T-cell (primary cell): ENCODE data around the gene UBR3. TPM values are rescaled to one million over a fixed set of nuclear protein-coding genes. Genes with fewer than 3 reads are reported as not detected.
"Not testable (repeated sequence)": the region's sequence is repeated elsewhere in the genome, so short reads cannot be mapped to it uniquely, and the experiment has no call there.

Source experiments
- ATAC-seq, 4 experiments: fragments of 200-7000 bp in 3 of 4; fragments of 150-1000 bp in 1 of 4; cut with Tn5 transposase; replicated peaks in 1 of 4; 1 replicate in 3 of 4; 2 replicates in 1 of 4; pipeline ENCODE4 v1.10.0; 2021; ENCODE audit warnings: moderate library complexity in 3 of 4, mild to moderate bottlenecking in 2 of 4, moderate number of reproducible peaks in 1 of 4
- CTCF ChIA-PET, 2 donors: fragments of 300-600 bp; sonication (Branson Sonifier 250); formaldehyde crosslinking; loops; one replicate each; lab custom pipeline; 2022; ENCODE audit warnings: antibody characterized with exemption in 2 of 2; lab: Charles Lee
- POLR2A ChIA-PET, 2 donors: fragments of 300-600 bp; sonication (Branson Sonifier 250); formaldehyde crosslinking; loops; one replicate each; lab custom pipeline; 2022; ENCODE audit warnings: antibody characterized with exemption in 2 of 2; lab: Charles Lee
- DNase-seq, 35 experiments: peaks; one replicate each; pipeline versions ENCODE4 v3.0.0 to v3.0.0-alpha.2; 2013 to 2023
- H3K27ac ChIP-seq: one replicate; pipeline ENCODE4 v1.5.1; 2013; ENCODE audit warnings: low read length
- H3K27me3 ChIP-seq, 2 experiments: replicated peaks in 1 of 2; 1 replicate in 1 of 2; 2 replicates in 1 of 2; pipeline versions ENCODE4 v1.6.1 to v1.7.0; 2013; ENCODE audit warnings: low read length in 1 of 2, mixed read lengths in 1 of 2; ENCODE audit not compliant: control insufficient read depth in 2 of 2, insufficient read depth in 2 of 2; ENCODE audit errors: extremely low read depth in 1 of 2
- H3K36me3 ChIP-seq, 2 donors: 1 replicate in 1 of 2; 2 replicates in 1 of 2; pipeline versions ENCODE4 v1.6.1 to v1.7.0; 2013; ENCODE audit warnings: low read length in 1 of 2; ENCODE audit not compliant: control insufficient read depth in 2 of 2, insufficient read depth in 1 of 2; ENCODE audit errors: extremely low read depth in 1 of 2
- H3K4me1 ChIP-seq, 2 experiments: 1 replicate in 1 of 2; 2 replicates in 1 of 2; pipeline versions ENCODE4 v1.6.1 to v1.7.0; 2013; ENCODE audit warnings: low read length in 2 of 2, mixed read lengths in 1 of 2; ENCODE audit not compliant: insufficient read depth in 2 of 2, control insufficient read depth in 1 of 2; ENCODE audit errors: extremely low read depth in 1 of 2
- H3K4me3 ChIP-seq, 2 donors: 1 replicate in 1 of 2; 2 replicates in 1 of 2; pipeline versions ENCODE4 v1.5.1 to v1.7.0; 2013; ENCODE audit warnings: mild to moderate bottlenecking in 2 of 2, low read length in 1 of 2, moderate library complexity in 1 of 2; ENCODE audit not compliant: control insufficient read depth in 1 of 2; ENCODE audit errors: extremely low read depth in 1 of 2
- H3K9me3 ChIP-seq: 2 replicates; pipeline ENCODE4 v1.7.0; 2013
- H3K27ac Mint-ChIP-seq, 2 donors: one replicate each; pipeline ENCODE4 v1.8.0; 2020 to 2021; ENCODE audit warnings: mild to moderate bottlenecking in 2 of 2, mixed read lengths in 2 of 2
- H3K27me3 Mint-ChIP-seq, 2 donors: one replicate each; pipeline ENCODE4 v1.8.0; 2021 to 2022; ENCODE audit warnings: mixed read lengths in 2 of 2
- H3K36me3 Mint-ChIP-seq: one replicate; pipeline ENCODE4 v1.8.0; 2021; ENCODE audit warnings: mixed read lengths
- H3K4me1 Mint-ChIP-seq, 3 donors: one replicate each; pipeline ENCODE4 v1.8.0; 2020 to 2022; ENCODE audit warnings: mixed read lengths in 3 of 3, mild to moderate bottlenecking in 1 of 3
- H3K4me3 Mint-ChIP-seq, 3 donors: one replicate each; pipeline ENCODE4 v1.8.0; 2020 to 2022; ENCODE audit warnings: mild to moderate bottlenecking in 3 of 3, mixed read lengths in 3 of 3, moderate library complexity in 3 of 3
- H3K9me3 Mint-ChIP-seq, 3 donors: one replicate each; pipeline ENCODE4 v1.8.0; 2020 to 2022; ENCODE audit warnings: mixed read lengths in 3 of 3
- WGBS: methylation state at CpG from one replicate; pipeline ENCODE4 v1.1.5; 2013; ENCODE audit warnings: missing lambda C conversion rate; ENCODE audit not compliant: insufficient coverage; 5-methylcytosine and 5-hydroxymethylcytosine counted together
- total RNA-seq, 35 experiments: library from RNA in 6 of 35; stranded (reverse) in 6 of 35; fragments of 120-200 nt in 1 of 35; gene quantifications; one replicate each; pipeline versions ENCODE4 v1.2.1 to v1.2.4 and lab custom pipeline; 2013 to 2026

Gene UBR3
- total RNA-seq, 5 donors from 2014 or later (not counting 1 experiment from before 2014, with no cell fraction given): 28.6 to 49.9 (median 31.3) TPM

DNA sequence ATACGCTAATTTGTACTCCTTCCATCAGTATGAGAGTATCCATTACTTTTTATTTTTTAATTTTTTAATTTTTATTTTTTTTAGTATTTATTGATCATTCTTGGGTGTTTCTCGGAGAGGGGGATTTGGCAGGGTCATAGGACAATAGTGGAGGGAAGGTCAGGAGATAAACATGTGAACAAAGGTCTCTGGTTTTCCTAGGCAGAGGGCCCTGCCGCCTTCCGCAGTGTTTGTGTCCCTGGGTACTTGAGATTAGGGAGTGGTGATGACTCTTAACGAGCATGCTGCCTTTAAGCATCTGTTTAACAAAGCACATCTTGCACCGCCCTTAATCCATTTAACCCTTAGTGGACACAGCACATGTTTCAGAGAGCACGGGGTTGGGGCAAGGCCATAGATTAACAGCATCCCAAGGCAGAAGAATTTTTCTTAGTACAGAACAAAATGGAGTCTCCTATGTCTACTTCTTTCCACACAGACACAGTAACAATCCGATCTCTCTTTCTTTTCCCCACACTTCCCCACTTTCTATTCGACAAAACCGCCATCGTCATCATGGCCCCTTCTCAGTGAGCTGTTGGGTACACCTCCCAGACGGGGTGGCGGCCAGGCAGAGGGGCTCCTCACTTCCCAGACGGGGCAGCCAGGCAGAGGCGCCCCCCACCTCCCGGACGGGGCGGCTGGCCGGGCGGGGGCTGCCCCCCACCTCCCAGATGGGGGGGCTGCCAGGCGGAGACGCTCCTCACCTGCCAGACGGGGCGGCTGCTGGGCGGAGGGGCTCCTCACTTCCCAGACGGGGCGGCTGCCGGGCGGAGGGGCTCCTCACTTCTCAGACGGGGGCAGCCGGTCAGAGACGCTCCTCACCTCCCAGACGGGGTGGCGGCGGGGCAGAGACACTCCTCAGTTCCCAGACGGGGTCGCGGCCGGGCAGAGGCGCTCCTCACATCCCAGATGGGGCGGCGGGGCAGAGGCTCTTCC lies 28.3 kb downstream of the UBR3 start:
- H3K27me3 Mint-ChIP-seq, CTCF ChIA-PET, H3K27me3 ChIP-seq, POLR2A ChIA-PET, H3K4me1 ChIP-seq, H3K27ac Mint-ChIP-seq, H3K4me3 ChIP-seq, H3K9me3 Mint-ChIP-seq, H3K36me3 ChIP-seq, H3K9me3 ChIP-seq, H3K4me3 Mint-ChIP-seq, ATAC-seq, H3K27ac ChIP-seq, DNase-seq: not testable (repeated sequence)
- H3K4me1 Mint-ChIP-seq: peaks cover 26 to 34% (median 29%) of the 10 kb centered on the region in 3 donors
- peaks cover 28% of the 10 kb centered on the region for H3K36me3 Mint-ChIP-seq
- WGBS: over 99% methylated on average over 15 of the region's 42 CpGs

DNA sequence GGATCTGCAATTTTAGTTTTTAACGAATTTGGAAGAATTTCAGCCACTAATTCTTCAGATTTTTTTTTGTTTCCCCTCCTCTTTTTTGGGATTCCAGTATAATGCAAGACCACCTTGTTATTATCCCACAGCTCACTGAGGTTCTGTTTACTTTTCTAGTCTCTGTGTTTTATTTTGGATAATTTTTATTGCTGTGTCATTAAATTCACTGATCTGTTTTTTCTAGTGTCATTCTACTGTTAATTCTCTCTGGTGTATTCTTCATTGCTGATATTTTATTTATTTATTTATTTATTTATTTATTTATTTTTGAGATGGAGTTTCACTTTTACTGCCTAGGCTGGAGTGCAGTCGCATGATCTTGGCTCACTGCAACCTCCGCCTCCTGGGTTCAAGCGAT lies 32.2 kb downstream of the UBR3 start:
- Mint-ChIP-seq H3K4me1 (peaks cover 33 to 40% (median 38%) of the 10 kb centered on the region in 3 donors), H3K36me3 (peaks cover 16% of the 10 kb centered on the region), H3K27ac (no peak overlapping the region), H3K27me3 (no peaks in the 10 kb centered on the region), H3K9me3 (no peaks in the 10 kb centered on the region), H3K4me3 (no peak overlapping the region)
- Histone ChIP-seq H3K36me3 (no peaks in the 10 kb centered on the region), H3K4me3 (no peak overlapping the region), H3K4me1 (no peaks in the 10 kb centered on the region), H3K27me3 (no peaks in the 10 kb centered on the region), H3K27ac (no peak overlapping the region), H3K9me3 (no peaks in the 10 kb centered on the region)
- POLR2A ChIA-PET: interaction anchor here in 1 of 2 donors (0.6 kb wide), 1 partner anchor 284 kb away, joined by 9 read pairs; no protein-coding TSS in a partner anchor
- CTCF ChIA-PET: no interaction called here
- WGBS: 93% methylated on average over 2 of the region's 4 CpGs
- ATAC-seq: no peak
- no peak for DNase-seq

DNA sequence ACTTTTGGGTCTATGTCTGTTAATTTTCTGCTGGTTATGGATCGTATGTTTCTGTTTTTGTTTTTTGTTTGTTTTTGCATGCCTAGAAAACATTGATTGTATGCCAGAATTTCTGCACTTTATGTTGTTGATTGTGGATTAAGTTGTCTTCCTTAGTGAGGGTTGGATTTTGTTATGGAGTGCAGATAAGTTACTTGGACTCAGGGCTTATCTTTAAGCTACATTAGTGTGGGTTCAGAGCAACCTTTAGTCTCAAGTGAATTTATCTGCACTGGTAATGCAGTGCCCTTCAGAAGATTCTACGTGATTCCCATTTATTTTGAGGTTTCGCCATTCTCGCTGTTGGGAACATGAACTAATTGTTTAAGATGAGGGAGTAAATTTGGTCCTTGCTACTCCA lies 32.9 kb downstream of the UBR3 start:
- ChIA-PET POLR2A (interaction anchor here (0.6 to 0.7 kb wide), 2 partner anchors 190 to 259 kb away, joined by 3 to 5 read pairs; no protein-coding TSS in a partner anchor), CTCF (no interaction called here)
- Mint-ChIP-seq H3K4me1 (peaks cover 33 to 41% (median 39%) of the 10 kb centered on the region in 3 donors), H3K36me3 (peaks cover 16% of the 10 kb centered on the region), H3K27me3 (no peaks in the 10 kb centered on the region), H3K27ac (no peak overlapping the region), H3K4me3 (no peak overlapping the region), H3K9me3 (no peaks in the 10 kb centered on the region)
- no peaks in the 10 kb centered on the region for H3K36me3 ChIP-seq
- whole genome bisulfite sequencing: 100% methylated on average over 2 of the region's 4 CpGs
- no peak for DNase-seq
- no peaks in the 10 kb centered on the region for H3K4me1 ChIP-seq
- no peaks in the 10 kb centered on the region for H3K27me3 ChIP-seq
- no peak overlapping the region for H3K4me3 ChIP-seq
- no peak for ATAC-seq
- no peaks in the 10 kb centered on the region for H3K9me3 ChIP-seq
- no peak overlapping the region for H3K27ac ChIP-seq

DNA sequence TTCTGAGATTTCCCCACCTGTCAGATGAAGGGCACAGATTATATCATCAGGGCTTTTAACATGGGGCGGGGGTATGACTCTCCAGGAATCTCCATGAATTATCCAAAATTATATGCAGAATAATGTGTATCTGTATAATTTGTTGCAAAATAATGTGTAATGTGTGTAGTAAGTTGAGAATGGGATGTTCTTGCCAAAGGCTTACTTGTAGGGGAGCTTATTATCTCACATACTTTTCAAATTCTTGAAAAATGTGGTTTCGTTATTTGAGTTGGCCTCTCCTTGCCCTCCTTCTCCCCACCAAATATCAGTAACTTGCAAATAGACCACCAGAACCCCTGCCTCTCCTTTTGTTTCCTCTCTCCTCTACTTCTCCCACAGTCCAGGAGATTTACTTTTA lies 35.6 kb downstream of the UBR3 start:
- H3K36me3 ChIP-seq: no peaks in the 10 kb centered on the region
- Mint-ChIP-seq H3K4me3 (no peak overlapping the region), H3K9me3 (no peaks in the 10 kb centered on the region), H3K36me3 (peaks cover 18% of the 10 kb centered on the region), H3K4me1 (peaks cover 43 to 56% (median 48%) of the 10 kb centered on the region in 3 donors), H3K27ac (no peak overlapping the region), H3K27me3 (no peaks in the 10 kb centered on the region)
- WGBS: no CpG with 5 or more reads among the region's 2 CpGs
- H3K4me1 ChIP-seq: no peaks in the 10 kb centered on the region
- DNase-seq (no peak), ATAC-seq (no peak)
- POLR2A ChIA-PET: no interaction called here
- no peak overlapping the region for H3K4me3 ChIP-seq
- H3K27ac ChIP-seq: no peak overlapping the region
- H3K9me3 ChIP-seq: no peaks in the 10 kb centered on the region
- CTCF ChIA-PET: interaction anchor here (0.6 to 1.0 kb wide), 2 partner anchors 11 to 335 kb away, joined by 3 to 5 read pairs; no protein-coding TSS in a partner anchor
- no peaks in the 10 kb centered on the region for H3K27me3 ChIP-seq

DNA sequence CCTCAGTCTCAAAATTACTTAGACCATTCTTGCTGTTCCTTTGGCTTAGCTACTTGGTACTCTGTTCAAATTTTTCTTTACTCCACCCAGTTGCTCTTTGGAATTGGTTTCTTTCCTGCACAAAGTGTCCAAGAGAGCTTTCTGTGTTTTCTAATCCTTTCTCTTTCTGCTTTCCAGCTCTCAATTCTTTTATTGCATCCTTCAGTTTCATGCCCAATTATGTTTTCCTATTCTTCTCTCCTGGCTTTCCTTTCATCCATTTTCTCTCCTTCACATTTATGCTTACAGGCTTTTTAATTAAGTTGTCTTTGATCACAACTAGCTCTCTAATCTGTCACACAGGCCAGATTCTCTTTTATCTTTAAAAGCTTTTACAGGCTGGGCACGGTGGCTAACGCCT lies 38.2 kb downstream of the UBR3 start:
- H3K36me3 ChIP-seq: no peaks in the 10 kb centered on the region
- no peak overlapping the region for H3K4me3 ChIP-seq
- Mint-ChIP-seq H3K27me3 (no peaks in the 10 kb centered on the region), H3K4me3 (no peak overlapping the region), H3K9me3 (no peaks in the 10 kb centered on the region), H3K36me3 (peaks cover 11% of the 10 kb centered on the region), H3K4me1 (peaks cover 51 to 57% (median 56%) of the 10 kb centered on the region in 3 donors), H3K27ac (no peak overlapping the region)
- 94% methylated on average over 2 of the region's 2 CpGs for WGBS
- POLR2A ChIA-PET: interaction anchor here in 1 of 2 donors (0.6 to 0.7 kb wide), 2 partner anchors 47 to 1153 kb away, joined by 4 read pairs; no protein-coding TSS in a partner anchor
- no peaks in the 10 kb centered on the region for H3K4me1 ChIP-seq
- no peaks in the 10 kb centered on the region for H3K27me3 ChIP-seq
- DNase-seq (no peak), ATAC-seq (no peak)
- CTCF ChIA-PET: no interaction called here
- no peak overlapping the region for H3K27ac ChIP-seq
- no peaks in the 10 kb centered on the region for H3K9me3 ChIP-seq

DNA sequence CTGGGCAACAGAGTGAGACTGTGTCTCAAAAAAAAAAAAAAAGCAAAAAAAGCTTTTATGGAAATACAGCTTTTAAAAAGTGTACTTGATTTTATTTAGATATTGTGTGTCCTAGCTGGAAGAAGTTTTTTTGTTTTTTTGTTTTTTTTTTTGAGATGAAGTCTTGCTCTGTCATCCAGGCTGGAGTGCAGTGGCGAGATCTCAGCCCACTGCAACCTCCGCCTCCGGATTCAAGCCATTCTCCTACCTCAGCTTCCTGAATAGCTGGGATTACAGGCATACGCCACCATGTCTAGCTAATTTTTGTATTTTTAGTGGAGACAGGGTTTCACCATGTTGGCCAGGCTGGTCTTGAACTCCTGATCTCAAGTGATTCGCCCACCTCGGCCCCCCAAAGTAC lies 39.0 kb downstream of the UBR3 start:
- peaks cover 53 to 58% (median 54%) of the 10 kb centered on the region in 3 donors for H3K4me1 Mint-ChIP-seq
- not testable (repeated sequence) for ATAC-seq, H3K27me3 Mint-ChIP-seq, H3K4me3 Mint-ChIP-seq, DNase-seq, H3K9me3 ChIP-seq, H3K36me3 ChIP-seq, H3K4me1 ChIP-seq, H3K9me3 Mint-ChIP-seq, H3K27ac ChIP-seq, H3K27me3 ChIP-seq, H3K27ac Mint-ChIP-seq, H3K4me3 ChIP-seq
- peaks cover 12% of the 10 kb centered on the region for H3K36me3 Mint-ChIP-seq
- POLR2A ChIA-PET: interaction anchor here in 1 of 2 donors (0.5 to 0.7 kb wide), 4 partner anchors 46 to 1154 kb away, joined by 4 to 7 read pairs (median 4); no protein-coding TSS in a partner anchor
- CTCF ChIA-PET: interaction anchor here in 1 of 2 donors (0.6 kb wide), 1 partner anchor 1883 kb away, joined by 7 read pairs; no protein-coding TSS in a partner anchor
- no CpG with 5 or more reads among the region's 6 CpGs for WGBS
